CD4-positive, alpha-beta T cell treated with Interleukin-2 at 100 ng/mL for 4 hours (primary cell): Measurements from ENCODE around the gene ZNF730.
"Not testable (repeated sequence)": the region's sequence is repeated elsewhere in the genome, so short reads cannot be mapped to it uniquely, and the experiment has no call there.

ENCODE experiments used
- DNase-seq: peaks from one replicate; pipeline ENCODE4 v3.0.0-alpha.2; 2020; ENCODE audit warnings: low spot score

ZNF730 gene

DNA sequence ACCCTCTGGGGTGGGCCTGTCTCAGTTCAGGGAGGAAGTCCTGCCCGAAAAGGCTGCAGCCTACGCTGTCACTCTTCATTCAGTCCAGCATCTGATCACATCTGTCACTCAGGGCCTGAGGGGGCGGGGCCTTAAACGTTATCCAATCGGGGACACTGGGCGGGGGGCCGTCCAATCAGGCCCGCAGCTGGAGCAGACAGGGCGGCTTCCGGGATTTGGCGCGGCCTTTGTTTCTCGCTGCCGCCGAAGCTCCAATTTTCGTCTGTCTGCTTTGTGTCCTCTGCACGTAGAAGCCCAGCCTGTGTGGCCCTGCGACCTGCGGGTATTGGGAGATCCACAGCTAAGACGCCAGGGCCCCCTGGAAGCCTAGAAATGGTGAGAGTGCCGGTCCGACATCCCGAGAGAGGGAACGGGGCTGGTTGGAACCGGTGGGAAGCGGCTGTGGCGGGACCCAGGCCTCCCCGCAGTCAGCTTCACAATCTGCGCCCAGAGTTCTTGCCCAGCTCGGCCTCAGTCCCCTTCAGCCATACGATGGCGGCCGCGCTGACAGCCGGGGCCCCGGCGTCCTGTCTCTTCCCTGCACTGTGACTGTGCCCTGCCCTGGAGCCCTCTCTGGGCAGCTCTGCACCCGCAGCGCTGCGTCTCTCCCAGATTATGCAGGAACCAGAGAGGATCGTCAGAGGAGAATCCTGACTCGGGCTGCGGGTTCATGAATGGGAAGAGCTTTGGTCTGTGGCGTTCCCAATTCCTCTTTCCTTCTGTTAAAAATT, at the start of gene ZNF730:
Gene ZNF730, plus strand, starts transcription at position 224 of the 770 bp plus-strand sequence. Its CDS starts 149 bp downstream, at position 373.
- no peak for DNase-seq

DNA sequence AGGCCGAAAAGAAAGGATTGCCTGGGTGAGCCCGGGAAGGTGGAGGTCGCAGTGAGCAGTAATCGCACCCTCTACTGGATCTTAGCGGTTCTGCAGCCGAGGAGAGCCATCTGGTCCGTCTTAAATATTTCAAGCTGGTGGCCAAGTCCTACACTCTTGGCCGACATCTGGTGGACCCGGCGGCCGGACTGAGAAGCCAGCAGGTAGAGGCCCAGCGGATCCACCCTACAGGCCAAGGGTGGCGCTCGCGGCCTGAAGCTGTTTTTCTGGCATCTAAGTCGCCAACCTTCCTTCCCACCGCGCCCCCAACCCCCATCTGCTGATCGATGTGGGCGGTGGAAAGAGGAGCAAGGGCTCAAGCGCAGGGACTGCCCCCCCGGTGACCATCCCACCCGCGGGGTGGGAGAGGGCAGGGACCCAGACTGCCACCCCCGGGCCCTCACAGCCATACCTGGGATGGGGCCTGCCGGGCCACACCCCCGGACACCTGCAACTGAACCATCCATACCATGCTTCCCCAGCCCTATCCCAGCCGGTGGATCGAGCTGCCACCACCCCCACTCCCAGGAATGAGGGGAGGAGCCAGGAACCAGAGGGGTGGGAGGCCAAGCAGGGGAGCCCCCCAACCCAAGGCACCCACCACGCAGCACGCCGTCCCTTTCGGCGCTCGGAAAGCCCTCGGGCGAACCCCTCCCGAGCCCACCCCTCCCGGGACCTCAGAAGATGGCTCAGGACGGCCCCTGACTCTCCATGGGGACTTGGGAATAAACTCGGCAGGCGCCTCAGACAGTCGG, 46.3 kb upstream of the ZNF730 start:
- no peak for DNase-seq

DNA sequence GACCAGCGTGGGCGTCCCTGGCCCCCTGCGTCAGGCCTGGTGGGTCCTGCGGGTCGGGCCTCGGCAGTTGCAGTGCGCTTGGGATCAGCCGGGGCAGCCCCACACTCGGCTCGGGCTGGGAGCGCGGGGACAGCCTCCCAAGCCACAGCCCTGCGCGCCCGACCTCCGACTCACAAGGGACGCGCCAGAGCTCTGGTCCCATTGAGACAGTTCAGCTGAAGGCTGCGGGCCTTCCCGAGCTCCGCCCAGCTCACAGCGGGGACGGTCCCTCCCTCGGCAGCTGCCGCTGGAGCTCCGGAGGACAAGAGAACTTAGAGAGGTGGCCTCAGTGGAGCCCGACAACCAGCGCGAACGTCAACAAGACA, 45.7 kb upstream of the ZNF730 start:
- no peak for DNase-seq

DNA sequence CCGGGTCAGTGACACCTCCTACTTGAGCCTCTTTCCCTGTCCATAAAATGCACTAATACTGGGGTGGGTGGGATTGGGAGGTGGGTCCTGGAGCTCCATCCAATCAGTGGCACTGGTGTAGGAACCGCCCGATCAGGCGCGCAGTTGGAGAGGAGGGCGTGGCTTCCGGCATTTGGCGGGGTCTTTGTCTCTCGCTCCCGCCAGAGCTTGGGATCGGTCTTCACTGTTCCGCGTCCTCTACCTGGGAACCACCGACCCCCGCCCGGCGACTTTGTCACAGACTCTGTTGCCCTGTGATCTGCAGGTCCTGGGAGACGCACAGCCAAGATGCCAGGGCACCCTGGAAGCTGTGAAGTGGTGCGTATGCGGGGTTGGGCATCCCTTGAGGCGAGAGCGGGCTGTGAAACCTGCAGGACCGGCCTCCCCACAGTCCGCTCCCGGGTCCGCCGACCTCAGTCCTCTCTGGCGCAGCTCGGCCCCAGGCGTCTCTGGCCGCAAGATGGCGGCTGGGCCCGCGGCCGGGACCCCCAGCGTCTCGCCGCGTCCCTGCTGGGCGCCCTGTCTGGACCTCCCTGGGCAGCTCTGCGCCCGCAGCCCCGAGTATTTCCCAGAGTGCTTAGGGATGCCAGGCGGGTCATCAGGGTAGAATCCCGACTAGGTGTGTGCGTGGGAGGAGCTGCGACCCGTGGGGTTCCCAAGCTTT, 41.6 kb upstream of the ZNF730 start:
- DNase-seq = no peak

DNA sequence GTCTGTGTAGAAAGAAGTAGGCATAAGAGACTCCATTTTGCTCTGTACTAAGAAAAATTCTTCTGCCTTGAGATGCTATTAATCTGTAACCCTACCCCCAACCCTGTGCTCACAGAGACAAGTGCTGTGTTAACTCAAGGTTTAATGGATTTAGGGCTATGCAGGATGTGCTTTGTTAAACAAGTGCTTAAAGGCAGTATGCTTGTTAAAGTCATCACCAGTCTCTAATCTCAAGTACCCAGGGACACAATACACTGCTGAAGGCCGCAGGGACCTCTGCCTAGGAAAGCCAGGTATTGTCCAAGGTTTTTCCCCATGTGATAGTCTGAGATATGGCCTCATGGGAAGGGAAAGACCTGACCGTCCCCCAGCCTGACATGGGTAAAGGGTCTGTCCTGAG, 39.0 kb upstream of the ZNF730 start:
- DNase-seq = not testable (repeated sequence)

DNA sequence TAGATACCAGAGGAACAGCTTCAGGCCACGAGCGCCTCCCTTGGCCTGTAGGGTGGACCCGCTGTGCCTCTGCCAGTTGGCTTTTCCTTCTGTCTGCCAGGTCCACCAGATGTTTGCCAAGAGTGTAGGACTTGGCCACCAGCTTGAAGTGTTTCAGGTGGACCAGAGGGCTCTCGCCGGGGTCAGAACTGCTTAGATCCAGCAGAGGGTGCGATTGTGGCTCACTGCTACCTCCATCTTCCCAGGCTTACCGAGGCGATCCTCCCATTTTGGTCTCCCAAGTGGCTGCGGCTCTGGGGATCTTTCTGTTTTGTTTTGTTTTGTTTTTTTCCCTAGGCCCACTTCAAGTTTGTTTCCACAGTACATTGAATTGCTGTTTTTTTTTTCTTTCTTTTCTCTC, 23.0 kb upstream of the ZNF730 start:
- DNase-seq = no peak

DNA sequence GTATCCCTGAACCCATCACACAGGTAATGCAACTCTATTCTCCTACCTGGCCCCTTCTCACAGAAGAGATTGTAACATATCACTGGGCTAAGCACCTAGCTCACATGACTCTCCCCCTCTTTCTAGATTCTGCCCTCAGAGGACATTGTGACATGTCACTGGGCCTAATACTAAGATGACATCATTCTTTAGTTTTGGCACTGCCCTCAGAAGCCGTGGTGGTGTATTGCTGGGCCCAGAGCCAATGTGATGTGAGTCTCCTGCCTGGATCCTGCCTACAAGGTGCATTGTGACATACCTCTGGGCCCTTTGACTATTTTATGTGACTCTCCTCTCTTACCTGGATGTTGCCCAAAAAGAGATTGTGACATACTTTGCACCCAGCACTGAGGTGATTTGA, 21.4 kb upstream of the ZNF730 start:
- no peak for DNase-seq

DNA sequence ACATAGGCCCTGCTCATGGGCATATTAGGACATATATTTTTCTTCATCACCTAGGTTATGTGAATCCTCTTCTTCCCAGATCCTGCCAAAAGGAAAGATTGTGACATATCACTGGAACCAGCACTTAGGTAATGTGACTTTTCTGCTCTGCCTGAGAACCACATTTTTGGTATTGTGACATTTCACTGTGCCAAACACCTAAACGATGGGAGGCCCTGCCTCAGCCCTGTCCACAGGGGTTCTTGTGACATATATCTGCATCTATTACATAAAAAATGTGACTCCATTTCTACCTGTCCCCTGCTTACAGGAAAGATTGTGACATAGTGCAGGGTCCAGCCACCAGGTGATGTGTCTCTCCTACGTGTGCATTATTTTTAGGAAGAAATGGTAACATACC, 18.5 kb upstream of the ZNF730 start:
- no peak for DNase-seq

DNA sequence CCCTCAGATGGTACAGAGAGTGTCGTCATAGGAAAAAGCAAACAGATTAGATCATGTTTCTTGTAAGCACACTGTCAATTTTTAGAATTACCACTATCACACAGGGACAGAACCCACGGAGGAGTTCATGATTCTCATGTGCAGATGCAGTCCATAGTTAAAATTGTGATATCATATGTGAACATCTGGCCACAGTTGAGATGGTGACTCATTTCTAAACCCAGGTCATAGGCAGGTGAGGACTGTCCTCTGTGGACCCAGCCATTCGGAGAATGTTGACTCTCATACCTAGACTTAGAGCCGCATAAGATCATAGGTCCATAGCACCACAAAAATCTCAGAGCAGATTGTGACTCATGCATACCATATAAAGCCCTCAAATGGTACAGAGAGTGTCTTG, 17.8 kb upstream of the ZNF730 start:
- DNase-seq = no peak

DNA sequence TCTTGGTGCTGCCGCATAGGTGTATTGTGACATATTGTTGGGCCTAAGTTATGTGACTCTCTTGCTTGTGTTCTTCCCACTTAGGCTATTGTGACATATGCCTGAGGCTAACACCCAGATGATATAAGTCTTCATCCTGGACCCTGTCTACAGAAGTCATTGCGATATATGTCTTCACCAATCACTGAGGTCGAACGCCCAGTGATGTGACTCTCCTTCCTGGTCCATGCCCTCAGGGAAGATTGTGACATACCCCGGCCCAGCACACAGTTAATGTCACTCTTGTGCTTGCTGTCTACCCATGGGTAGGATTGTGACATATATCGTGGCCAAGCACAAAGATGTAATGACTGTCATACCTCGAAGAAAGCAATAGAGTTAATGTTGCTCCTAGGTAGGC, 16.9 kb upstream of the ZNF730 start:
- DNase-seq = no peak

DNA sequence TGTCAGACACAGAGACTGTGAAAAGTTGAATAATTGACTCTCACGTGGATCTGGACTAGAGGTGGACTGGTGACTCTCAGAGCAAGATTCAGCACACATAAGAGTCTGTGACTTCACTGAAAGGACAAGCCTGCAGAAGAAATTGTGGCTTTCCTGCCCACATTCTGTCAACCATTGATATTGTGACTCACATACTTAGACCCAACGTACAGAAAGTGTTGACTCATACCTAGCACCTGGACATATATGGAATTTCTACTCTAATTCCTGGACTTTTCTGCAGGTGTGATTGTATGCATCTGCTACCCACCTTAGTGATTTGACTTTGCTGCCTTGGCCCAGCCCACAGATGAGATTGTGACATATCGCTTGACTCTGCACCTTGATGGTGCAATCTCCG, 15.6 kb upstream of the ZNF730 start:
- DNase-seq = no peak

DNA sequence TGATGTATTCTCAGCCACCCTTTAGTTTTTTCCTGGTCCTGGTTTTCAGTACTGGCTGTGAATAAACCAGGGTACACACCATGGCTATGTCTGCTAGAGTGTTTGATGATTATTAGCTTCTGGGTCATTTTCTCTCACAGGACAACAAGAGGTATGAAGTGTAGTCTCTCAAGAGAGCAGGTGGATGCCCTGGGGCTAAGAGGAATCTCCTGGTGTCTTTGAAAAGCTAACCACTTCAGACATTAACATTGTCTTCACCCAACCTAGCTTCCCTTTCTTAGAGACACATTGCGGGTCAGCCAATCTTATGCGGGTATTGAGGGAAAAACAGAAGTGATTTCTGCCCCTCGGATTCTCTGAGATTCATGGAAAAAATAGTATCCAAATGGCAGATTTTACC, 1.6 kb downstream of the ZNF730 start:
- no peak for DNase-seq

DNA sequence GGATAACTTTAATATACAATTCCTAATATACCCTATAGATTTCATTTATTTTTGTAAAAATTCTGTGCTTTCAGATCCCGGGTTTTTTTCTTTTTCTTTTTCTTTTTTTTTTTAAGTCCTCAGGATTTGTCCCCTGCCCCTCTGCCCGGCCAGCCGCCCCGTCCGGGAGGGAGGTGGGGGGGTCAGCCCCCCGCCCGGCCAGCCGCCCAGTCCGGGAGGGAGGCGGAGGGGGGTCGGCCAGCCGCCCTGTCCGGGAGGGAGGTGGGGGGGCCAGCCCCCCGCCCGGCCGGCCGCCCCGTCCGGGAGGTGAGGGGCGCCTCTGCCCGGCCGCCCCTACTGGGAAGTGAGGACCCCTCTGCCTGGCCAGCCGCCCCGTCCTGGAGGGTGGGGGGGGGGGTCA, 17.4 kb downstream of the ZNF730 start:
- not testable (repeated sequence) for DNase-seq

DNA sequence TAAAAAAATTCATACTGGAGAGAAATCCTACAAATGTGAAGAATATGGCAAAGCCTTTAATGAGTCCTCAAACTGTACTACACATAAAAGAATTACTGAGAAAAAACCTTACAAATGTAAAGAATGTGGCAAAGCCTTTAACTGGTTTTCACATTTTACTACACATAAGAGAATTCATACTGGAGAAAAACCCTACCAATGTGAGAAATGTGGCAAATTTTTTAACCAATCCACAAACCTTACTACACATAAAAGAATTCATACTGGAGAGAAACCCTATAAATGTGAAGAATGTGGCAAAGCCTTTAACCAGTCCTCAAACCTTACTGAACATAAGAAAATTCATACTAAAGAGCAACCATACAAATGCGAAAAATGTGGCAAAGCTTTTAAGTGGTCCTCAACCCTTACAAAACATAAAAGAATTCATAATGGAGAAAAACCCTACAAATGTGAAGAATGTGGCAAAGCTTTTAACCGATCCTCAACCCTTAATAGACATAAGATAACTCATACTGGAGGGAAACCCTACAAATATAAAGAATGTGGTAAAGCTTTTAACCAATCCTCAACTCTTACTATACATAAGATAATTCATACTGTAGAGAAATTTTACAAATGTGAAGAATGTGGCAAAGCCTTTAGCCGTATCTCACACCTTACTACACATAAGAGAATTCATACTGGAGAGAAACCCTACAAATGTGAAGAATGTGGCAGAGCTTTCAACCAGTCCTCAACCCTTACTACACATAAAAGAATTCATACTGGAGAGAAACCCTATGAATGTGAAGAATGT, 29.0 kb downstream of the ZNF730 start:
- DNase-seq = no peak

DNA sequence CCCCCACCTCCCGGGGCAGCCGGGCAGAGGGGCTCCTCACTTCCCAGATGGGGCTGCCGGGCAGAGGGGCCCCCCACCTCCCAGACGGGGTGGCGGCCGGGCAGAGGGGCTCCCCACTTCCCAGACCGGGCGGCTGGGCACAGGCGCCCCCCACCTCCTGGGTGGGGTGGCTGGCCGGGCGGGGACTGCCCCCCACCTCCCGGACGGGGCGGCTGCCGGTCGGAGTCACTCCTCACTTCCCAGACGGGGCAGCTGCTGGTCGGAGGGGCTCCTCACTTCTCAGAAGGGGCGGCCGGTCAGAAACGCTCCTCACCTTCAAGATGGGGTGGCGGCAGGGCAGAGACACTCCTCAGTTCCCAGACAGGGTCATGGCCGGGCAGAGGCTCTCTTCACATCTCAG, 43.9 kb downstream of the ZNF730 start:
- no peak for DNase-seq

DNA sequence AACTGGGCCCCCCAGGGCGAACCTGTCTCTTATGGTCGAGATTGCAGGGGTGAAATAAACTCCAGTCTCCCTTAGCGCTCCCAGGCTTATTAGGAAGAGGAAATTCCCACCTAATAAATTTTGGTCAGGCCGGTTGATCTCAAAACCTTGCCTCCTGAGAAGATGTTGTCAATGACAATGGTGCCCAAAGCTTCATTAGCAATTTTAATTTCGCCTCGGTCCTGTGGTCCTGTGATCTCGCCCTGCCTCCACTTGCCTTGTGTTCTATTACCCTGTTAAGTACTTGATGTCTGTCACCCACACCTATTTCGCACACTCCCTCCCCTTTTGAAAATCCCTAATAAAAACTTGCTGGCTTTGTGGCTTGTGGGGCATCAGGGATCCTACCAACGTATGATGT, 51.5 kb downstream of the ZNF730 start:
- DNase-seq = not testable (repeated sequence)

DNA sequence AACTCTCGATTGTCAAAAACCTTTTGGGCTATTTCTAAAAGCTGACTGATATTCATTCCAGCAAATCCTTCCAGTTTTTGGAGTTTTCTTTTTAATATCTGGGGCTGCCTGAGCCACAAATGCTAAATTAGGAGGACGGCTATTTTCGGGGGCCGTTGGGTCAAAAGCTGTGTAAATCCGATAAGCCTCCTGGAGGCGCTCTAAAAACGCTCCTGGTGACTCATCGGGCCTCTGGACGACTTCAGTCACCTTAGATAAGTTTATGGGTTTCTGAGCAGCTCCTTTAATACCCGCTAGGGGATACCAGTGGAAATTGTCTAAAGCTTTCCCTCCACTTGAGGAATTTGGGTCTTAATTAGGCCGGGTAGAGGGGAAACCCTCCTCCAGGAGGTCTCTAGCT, 66.4 kb downstream of the ZNF730 start:
- no peak for DNase-seq

DNA sequence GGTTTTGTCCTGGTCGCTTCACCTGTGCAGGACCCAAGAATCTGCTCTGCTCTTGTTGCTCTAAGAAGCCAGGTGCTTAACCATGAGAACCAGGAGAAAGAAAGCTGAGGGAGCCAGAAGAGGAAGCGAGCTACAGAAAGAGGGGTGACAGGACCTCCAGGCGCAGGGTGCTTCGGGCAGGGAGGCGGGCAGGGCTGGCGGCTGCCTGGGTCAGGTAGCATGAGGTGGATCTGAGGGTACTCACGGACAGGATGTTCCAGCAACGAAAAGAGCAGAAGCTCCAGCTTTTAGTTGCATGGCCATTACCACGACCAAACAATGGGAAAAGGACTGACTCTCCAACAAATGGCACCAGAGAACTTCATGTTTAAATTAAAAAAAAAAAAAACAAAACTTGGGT, 73.5 kb downstream of the ZNF730 start:
- no peak for DNase-seq
